ENCODE results near the gene MAP2K6.
A peak's percentile ranks its signal among the peaks of the same experiment; 100 is the strongest.

The MAP2K6 gene

DNA sequence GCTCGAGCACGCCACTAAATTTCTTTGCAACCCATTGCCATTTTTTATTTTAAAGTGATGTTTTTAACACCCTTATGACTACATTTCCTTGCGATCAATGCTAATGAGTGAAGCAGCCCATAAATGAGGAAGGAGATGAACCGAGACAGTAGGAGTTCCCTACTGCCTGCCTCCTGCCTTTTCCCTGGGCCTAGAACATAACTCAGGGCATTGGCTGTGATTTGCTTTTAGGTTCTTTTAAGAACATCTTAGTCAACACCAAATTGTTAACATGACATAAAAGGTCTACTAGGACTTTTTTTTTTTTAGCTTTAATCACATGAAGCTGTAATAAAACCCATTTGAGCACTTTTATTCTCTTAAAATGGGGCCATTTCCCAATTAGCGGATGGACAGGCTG lies 81.3 kb downstream of the MAP2K6 start:
- no peak for DNase-seq (ENCODE audit: extremely low read depth, low read depth)
- TF ChIP-seq, protein P1, sequence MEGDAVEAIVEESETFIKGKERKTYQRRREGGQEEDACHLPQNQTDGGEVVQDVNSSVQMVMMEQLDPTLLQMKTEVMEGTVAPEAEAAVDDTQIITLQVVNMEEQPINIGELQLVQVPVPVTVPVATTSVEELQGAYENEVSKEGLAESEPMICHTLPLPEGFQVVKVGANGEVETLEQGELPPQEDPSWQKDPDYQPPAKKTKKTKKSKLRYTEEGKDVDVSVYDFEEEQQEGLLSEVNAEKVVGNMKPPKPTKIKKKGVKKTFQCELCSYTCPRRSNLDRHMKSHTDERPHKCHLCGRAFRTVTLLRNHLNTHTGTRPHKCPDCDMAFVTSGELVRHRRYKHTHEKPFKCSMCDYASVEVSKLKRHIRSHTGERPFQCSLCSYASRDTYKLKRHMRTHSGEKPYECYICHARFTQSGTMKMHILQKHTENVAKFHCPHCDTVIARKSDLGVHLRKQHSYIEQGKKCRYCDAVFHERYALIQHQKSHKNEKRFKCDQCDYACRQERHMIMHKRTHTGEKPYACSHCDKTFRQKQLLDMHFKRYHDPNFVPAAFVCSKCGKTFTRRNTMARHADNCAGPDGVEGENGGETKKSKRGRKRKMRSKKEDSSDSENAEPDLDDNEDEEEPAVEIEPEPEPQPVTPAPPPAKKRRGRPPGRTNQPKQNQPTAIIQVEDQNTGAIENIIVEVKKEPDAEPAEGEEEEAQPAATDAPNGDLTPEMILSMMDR (IDR thresholded peaks at IDR 0.05; ENCODE audit: low read depth, low read length), result no peak

DNA sequence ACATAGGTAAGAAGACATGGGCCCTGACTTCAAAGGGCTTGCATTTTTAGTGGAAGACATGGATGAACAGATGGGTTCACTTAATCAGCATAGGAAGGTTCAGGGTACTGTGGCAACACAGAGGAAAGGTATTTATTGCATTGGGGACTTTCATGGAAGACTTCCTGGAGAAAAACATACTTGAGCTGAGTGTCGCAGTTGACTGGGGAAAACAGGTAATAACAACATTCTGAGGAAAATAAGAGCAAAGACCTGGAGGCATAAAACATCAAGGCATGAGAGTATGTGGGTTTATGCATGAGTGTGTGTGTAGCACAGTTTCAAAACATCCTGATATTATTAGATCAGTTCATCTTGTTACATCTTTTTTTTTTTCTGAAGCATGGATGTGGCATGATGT lies 82.7 kb downstream of the MAP2K6 start:
- no peak for DNase-seq (ENCODE audit: extremely low read depth, low read depth)
- TF ChIP-seq, protein P1 (IDR thresholded peaks at IDR 0.05; ENCODE audit: low read depth, low read length), result no peak

DNA sequence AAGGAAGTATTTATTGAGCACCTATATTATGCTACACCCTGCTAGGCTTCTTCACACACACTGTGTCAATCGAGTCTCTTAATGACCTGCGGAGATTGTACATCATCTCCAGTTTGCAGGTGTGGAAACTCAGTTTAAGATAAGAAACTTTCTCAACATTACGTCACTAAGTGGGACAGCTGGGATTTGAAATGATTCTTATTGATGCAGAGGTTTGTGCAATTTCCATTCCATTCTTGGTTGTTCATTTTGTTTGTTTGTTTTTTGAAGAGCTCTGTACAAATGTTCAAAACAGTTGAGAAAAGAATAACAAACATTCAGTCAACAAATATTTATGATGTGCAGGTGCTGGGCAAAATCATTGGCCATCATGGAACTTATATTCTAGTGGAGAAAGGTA lies 84.8 kb downstream of the MAP2K6 start:
- TF ChIP-seq, protein P1 (IDR thresholded peaks at IDR 0.05; ENCODE audit: low read depth, low read length), result no peak
- no peak for DNase-seq (ENCODE audit: extremely low read depth, low read depth)

DNA sequence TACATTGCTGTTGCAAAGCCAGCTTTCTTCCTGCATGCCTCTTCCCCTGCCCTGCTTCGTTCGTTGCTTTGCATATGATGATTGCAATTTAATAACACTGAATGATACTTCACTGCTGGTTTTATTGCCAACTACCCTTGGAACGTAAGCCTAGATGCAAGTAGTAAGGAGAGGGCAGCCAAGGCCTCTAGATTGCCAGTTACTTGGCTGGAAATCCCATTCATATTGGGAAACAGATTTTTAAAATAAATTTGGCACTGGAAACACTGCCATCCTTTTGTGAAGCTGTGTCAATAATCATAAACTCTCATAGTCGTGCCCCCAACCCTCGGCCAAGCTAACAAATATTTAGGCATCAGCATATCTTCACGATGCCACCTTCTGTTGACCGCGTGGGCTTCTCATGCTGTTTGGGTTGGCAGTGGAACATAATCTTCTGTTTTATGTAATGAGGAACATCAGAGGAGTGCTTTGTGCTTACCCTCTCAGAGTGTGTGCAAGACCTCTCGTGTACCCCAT lies 86.5 kb downstream of the MAP2K6 start:
- TF ChIP-seq, protein P1 (IDR thresholded peaks at IDR 0.05; ENCODE audit: low read depth, low read length), result no peak
- no peak for DNase-seq (ENCODE audit: extremely low read depth, low read depth)

DNA sequence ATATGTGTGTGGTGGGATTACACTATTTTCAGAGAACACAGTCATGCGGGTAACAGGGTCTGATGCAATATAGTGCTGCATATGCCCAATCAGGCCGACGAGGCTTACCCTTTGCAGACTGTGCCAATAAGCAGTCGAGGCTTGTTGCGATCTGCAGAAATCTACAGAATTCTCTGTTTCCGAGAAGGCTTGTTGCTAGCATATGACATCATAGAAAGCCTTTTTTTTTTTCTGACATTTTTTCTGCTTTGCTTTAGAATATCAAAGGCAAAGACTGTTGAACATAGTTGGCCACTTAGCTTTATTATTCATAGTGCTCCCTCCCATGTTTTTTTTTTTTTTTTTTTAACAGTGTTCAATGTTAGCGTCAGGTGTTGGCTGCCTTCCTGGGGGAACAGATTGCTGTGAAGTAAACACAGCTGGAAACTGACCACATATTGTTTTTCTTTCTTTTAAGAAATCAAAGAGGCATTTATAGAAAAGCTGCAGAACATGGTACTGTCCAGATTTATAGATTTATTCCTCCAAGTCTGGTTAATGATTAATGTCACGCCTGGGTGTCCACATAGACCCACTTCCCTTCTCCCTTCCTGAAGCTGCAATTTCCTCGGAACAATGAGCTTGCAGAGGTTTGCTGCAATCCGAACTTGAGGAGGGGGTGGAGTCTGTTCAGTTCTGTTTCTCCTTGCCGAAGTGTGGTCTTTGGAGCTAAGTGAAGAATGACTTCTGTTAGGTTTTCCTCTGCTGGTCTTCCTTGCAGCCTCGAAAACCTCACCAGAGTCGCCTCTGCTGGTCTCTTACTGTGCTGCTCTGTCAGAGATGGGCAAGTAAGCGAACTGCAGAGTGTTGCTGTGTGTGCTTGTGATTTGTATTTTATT lies 87.3 kb downstream of the MAP2K6 start:
- peak; percentile 79 for DNase-seq (ENCODE audit: extremely low read depth, low read depth)
- TF ChIP-seq, protein P1 (IDR thresholded peaks at IDR 0.05; ENCODE audit: low read depth, low read length), result no peak

DNA sequence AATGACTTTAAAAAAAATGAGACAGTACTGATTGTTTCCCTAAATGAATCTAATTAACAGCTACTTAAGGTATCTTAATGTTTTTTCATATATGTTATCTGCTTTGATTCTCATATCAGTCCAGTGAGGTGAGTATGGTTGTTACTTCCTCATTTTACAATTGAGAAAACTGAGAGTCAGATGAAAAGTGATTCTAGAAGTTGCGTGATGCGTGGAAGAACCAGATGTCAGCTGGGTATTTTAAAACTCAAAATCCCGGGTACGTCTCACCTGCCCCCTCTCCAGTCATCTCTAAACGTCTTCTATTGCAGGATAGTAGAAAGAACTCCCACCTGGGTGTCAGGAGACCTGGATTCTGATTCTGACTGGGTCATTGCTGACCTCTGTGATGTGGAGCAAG lies 89.2 kb downstream of the MAP2K6 start:
- TF ChIP-seq, protein P1 (IDR thresholded peaks at IDR 0.05; ENCODE audit: low read depth, low read length), result no peak
- DNase-seq (ENCODE audit: extremely low read depth, low read depth), result no peak

DNA sequence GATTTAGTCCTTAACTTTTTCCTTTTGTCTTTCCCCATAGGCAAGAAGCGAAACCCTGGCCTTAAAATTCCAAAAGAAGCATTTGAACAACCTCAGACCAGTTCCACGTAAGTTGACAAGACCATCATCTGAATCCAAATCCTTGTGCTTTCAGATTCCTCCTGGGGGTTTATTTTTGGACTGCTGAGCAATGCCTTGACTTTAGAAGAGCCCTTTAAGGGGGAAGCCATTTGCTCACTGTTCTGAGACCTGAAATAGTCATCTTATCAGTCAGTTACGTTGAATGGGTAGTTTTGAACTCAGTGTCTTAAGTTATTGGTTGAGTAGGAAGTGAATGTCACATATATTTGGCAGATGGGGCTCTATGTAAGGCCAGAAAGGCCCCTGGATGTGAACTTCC lies 91.2 kb downstream of the MAP2K6 start:
- no peak for DNase-seq (ENCODE audit: extremely low read depth, low read depth)

More for the DNA sequence above, 91.2 kb downstream of the MAP2K6 start:
- TF ChIP-seq, protein P1 (IDR thresholded peaks at IDR 0.05; ENCODE audit: low read depth, low read length), result no peak

All from AG09319 (cell line).